Trophoblast cell (in vitro differentiated cells and primary cell): ENCODE data around the gene DAPP1.

Source experiments
- DNase-seq, 2 donors: peaks; one replicate each; pipeline ENCODE4 v3.0.0-alpha.2; 2016
- H2AFZ ChIP-seq: 2 replicates; pipeline ENCODE4 v1.6.1; 2013; ENCODE audit warnings: low read length, moderate library complexity, mild to moderate bottlenecking; ENCODE audit not compliant: insufficient read depth, poor library complexity
- H2AK5ac ChIP-seq: 2 replicates; pipeline ENCODE4 v1.6.1; 2013; ENCODE audit warnings: mild to moderate bottlenecking, low read length
- H2BK120ac ChIP-seq: 2 replicates; pipeline ENCODE4 v1.6.1; 2013; ENCODE audit warnings: low read length, mild to moderate bottlenecking, moderate library complexity; ENCODE audit not compliant: insufficient read depth, poor library complexity
- H2BK12ac ChIP-seq: 2 replicates; pipeline ENCODE4 v1.6.1; 2013; ENCODE audit warnings: mild to moderate bottlenecking, low read length, moderate library complexity
- H2BK5ac ChIP-seq: 2 replicates; pipeline ENCODE4 v1.6.1; 2013; ENCODE audit warnings: low read length, low read depth, moderate library complexity, mild to moderate bottlenecking; ENCODE audit not compliant: poor library complexity
- H3K14ac ChIP-seq: 2 replicates; pipeline ENCODE4 v1.6.1; 2013; ENCODE audit warnings: mild to moderate bottlenecking, low read length
- H3K18ac ChIP-seq: 2 replicates; pipeline ENCODE4 v1.6.1; 2013; ENCODE audit warnings: mild to moderate bottlenecking, low read length
- H3K23ac ChIP-seq: 2 replicates; pipeline ENCODE4 v1.6.1; 2013; ENCODE audit warnings: low read length
- H3K27ac ChIP-seq: 2 replicates; pipeline ENCODE4 v1.5.1; 2013; ENCODE audit warnings: low read depth, mild to moderate bottlenecking, inconsistent platforms, low read length, moderate library complexity
- H3K27me3 ChIP-seq: 2 replicates; pipeline ENCODE4 v1.6.1; 2013; ENCODE audit warnings: inconsistent platforms, mild to moderate bottlenecking, low read length, moderate library complexity; ENCODE audit not compliant: insufficient read depth
- H3K36me3 ChIP-seq, 2 experiments: 1 replicate in 1 of 2; 2 replicates in 1 of 2; pipeline ENCODE4 v1.6.1; 2013; ENCODE audit warnings: low read length in 2 of 2, mild to moderate bottlenecking in 2 of 2, moderate library complexity in 1 of 2; ENCODE audit not compliant: insufficient read depth in 2 of 2, control insufficient read depth in 1 of 2
- H3K4ac ChIP-seq: 2 replicates; pipeline ENCODE4 v1.6.1; 2013; ENCODE audit warnings: low read depth, mild to moderate bottlenecking, low read length, moderate library complexity
- H3K4me1 ChIP-seq, 2 experiments: 1 replicate in 1 of 2; 2 replicates in 1 of 2; pipeline ENCODE4 v1.6.1; 2013; ENCODE audit warnings: low read length in 2 of 2, mild to moderate bottlenecking in 2 of 2, moderate library complexity in 1 of 2; ENCODE audit not compliant: insufficient read depth in 2 of 2, control insufficient read depth in 1 of 2
- H3K4me2 ChIP-seq: 2 replicates; pipeline ENCODE4 v1.6.1; 2013; ENCODE audit warnings: inconsistent platforms, mild to moderate bottlenecking, low read length, moderate library complexity
- H3K4me3 ChIP-seq: 2 replicates; pipeline ENCODE4 v1.5.1; 2013; ENCODE audit warnings: mild to moderate bottlenecking, low read depth, low read length, inconsistent platforms
- H3K79me1 ChIP-seq: one replicate; pipeline ENCODE4 v1.6.1; 2013; ENCODE audit warnings: low read length
- H3K79me2 ChIP-seq: 2 replicates; pipeline ENCODE4 v1.6.1; 2013; ENCODE audit warnings: low read length, mild to moderate bottlenecking; ENCODE audit not compliant: control insufficient read depth, insufficient read depth, poor library complexity
- H3K9ac ChIP-seq: 2 replicates; pipeline ENCODE4 v1.6.1; 2013; ENCODE audit warnings: mild to moderate bottlenecking, low read length
- H3K9me3 ChIP-seq: 2 replicates; pipeline ENCODE4 v1.6.1; 2013; ENCODE audit warnings: low read depth, mild to moderate bottlenecking, control low read depth, inconsistent platforms, low read length; ENCODE audit not compliant: insufficient read depth
- H4K12ac ChIP-seq: 2 replicates; pipeline ENCODE4 v1.6.1; 2013; ENCODE audit warnings: low read depth, mild to moderate bottlenecking, low read length, moderate library complexity
- H4K8ac ChIP-seq: 2 replicates; pipeline ENCODE4 v1.6.1; 2013; ENCODE audit warnings: low read depth, mild to moderate bottlenecking, low read length, moderate library complexity
- H4K91ac ChIP-seq: one replicate; pipeline ENCODE4 v1.6.1; 2013; ENCODE audit warnings: low read depth, mild to moderate bottlenecking, low read length, moderate library complexity
- WGBS: extraction: QIAGEN DNeasy Blood & Tissue Kit; methylation state at CpG from one replicate; pipeline ENCODE4 v1.1.7; 2013; ENCODE audit warnings: missing lambda C conversion rate; ENCODE audit not compliant: insufficient read length, insufficient coverage; ENCODE audit errors: extremely low coverage; 5-methylcytosine and 5-hydroxymethylcytosine counted together

Gene DAPP1

DNA sequence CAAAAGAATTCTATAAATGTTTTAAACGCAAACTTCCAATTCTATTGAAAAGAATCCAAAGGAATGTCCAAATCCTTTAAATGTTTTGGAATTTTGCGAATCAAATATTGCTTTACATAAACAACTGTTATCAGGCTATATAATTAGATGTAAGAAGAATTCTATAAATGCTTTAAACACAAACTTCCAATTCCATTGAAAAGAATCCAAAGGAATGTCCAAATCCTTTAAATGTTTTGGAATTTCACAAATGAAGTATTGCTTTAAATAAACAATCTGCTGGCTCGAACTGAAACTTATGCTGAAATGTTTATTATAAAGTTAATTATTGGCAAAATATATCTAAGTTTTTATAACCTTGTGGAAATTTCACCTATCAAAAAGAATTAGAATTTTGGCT lies 16.1 kb downstream of the DAPP1 start:
- Histone ChIP-seq H2AK5ac (no peak overlapping the region), H4K12ac (no peak overlapping the region), H3K79me1 (peaks cover 2% of the 10 kb centered on the region), H3K9me3 (no peaks in the 10 kb centered on the region), H2BK120ac (no peak overlapping the region), H4K91ac (no peak overlapping the region), H3K36me3 (no peaks in the 10 kb centered on the region), H2BK12ac (no peak overlapping the region), H3K27me3 (no peaks in the 10 kb centered on the region), H3K18ac (no peak overlapping the region), H3K27ac (no peak overlapping the region), H2BK5ac (no peak overlapping the region), H2AFZ (no peak overlapping the region), H3K4me2 (no peak overlapping the region), H3K23ac (no peak overlapping the region), H3K79me2 (no peaks in the 10 kb centered on the region), H3K4me1 (peaks cover 0 to 4% of the 10 kb centered on the region in 2 experiments), H4K8ac (no peak overlapping the region), H3K14ac (no peak overlapping the region), H3K9ac (no peak overlapping the region), H3K4ac (no peak overlapping the region), H3K4me3 (no peak overlapping the region)
- DNase-seq, result no peak
- WGBS, result no CpG with 5 or more reads among the region's 3 CpGs

DNA sequence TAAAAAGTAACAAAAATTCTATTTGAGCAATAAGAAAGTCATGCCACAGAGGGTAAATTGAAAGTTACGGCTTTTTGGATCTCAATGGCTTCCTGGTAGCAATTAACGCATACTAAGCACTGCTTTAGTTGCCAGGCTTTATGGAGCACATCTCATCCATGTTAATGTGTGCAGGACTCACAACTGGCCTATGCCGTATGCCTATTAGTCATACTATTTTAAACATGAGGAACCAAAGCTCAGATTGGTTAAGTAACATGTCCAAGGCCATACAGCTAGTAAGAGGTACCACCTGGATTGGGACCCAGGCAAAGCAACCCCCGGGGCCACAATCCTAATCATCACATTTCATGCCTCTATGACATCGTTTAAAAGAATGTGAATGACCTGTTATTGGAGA lies 17.1 kb downstream of the DAPP1 start:
- H3K18ac ChIP-seq, result no peak overlapping the region
- no peaks in the 10 kb centered on the region for H3K79me2 ChIP-seq
- no peak overlapping the region for H2BK12ac ChIP-seq
- H3K79me1 ChIP-seq, result peaks cover 2% of the 10 kb centered on the region
- H3K9me3 ChIP-seq, result no peaks in the 10 kb centered on the region
- H3K4me3 ChIP-seq, result no peak overlapping the region
- no peak overlapping the region for H2BK5ac ChIP-seq
- no peak overlapping the region for H3K4me2 ChIP-seq
- H4K91ac ChIP-seq, result peak overlapping the region; percentile 47
- H3K14ac ChIP-seq, result no peak overlapping the region
- H3K4ac ChIP-seq, result no peak overlapping the region
- no peak overlapping the region for H2AK5ac ChIP-seq
- H3K27me3 ChIP-seq, result no peaks in the 10 kb centered on the region
- H3K9ac ChIP-seq, result no peak overlapping the region
- H4K12ac ChIP-seq, result no peak overlapping the region
- H3K4me1 ChIP-seq, result peaks cover 0 to 4% of the 10 kb centered on the region in 2 experiments
- H3K36me3 ChIP-seq, result no peaks in the 10 kb centered on the region
- no CpG with 5 or more reads among the region's 5 CpGs for WGBS
- H3K23ac ChIP-seq, result no peak overlapping the region
- DNase-seq, result peak; percentile 33 to 56
- no peak overlapping the region for H4K8ac ChIP-seq
- no peak overlapping the region for H2AFZ ChIP-seq
- H2BK120ac ChIP-seq, result no peak overlapping the region
- H3K27ac ChIP-seq, result no peak overlapping the region

DNA sequence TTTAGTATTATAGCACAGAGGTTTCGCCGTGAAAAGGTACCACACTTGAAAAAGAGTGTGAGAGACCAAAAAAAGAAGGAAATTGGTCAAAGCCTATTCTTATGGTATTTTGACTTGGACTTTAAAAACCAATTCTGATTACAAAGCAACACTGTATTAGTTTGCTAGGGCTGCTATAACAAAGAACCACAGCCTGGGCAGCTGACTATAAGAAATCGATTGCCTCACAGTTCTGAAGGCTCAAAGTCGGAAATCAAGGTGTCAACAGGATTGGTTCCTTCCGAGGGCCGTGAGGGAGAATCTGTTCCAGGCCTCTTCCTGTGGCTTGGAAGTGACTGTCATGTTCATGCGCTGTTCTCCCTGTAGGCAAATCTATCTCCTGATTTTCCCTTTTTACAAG lies 17.9 kb downstream of the DAPP1 start:
- H2AFZ ChIP-seq, result no peak overlapping the region
- no CpG with 5 or more reads among the region's 7 CpGs for WGBS
- no peak overlapping the region for H2BK5ac ChIP-seq

DNA sequence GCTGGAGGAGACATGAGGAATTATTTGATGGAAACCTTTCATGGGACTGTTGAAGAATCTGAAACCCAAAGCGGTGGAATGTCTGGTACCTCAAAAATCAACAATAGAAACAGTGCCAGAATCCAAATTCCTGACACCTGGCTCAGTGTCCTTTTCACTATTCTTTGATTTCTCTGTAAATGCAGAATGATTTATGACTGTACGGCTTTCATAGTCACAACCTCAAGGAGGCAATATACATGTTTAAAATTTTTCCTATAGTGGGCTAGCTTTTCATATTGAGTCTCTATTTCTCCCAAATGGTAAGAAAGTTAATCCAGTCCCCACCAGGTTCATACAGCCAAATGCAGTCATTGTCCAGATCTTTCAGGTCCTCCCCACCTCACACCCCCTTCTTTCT lies 19.3 kb downstream of the DAPP1 start:
- H3K4me2 ChIP-seq, result no peak overlapping the region
- H3K9me3 ChIP-seq, result no peaks in the 10 kb centered on the region
- no peaks in the 10 kb centered on the region for H3K36me3 ChIP-seq
- H3K4me1 ChIP-seq, result peaks cover 0 to 6% of the 10 kb centered on the region in 2 experiments
- no peak overlapping the region for H2AK5ac ChIP-seq
- H3K23ac ChIP-seq, result no peak overlapping the region
- DNase-seq, result no peak
- WGBS, result no CpG with 5 or more reads among the region's 2 CpGs
- H4K91ac ChIP-seq, result peak overlapping the region; percentile 14
- H3K4ac ChIP-seq, result no peak overlapping the region
- peaks cover 2% of the 10 kb centered on the region for H3K79me1 ChIP-seq
- H3K27me3 ChIP-seq, result no peaks in the 10 kb centered on the region
- H2BK5ac ChIP-seq, result no peak overlapping the region
- no peak overlapping the region for H4K8ac ChIP-seq
- H2BK120ac ChIP-seq, result peak overlapping the region; percentile 43
- no peak overlapping the region for H2AFZ ChIP-seq
- H3K9ac ChIP-seq, result no peak overlapping the region
- H3K18ac ChIP-seq, result no peak overlapping the region
- H3K27ac ChIP-seq, result no peak overlapping the region
- no peak overlapping the region for H3K4me3 ChIP-seq
- H2BK12ac ChIP-seq, result peak overlapping the region; percentile 64
- H4K12ac ChIP-seq, result no peak overlapping the region
- no peaks in the 10 kb centered on the region for H3K79me2 ChIP-seq
- H3K14ac ChIP-seq, result peak overlapping the region; percentile 44

More for the DNA sequence above, 17.9 kb downstream of the DAPP1 start:
- H3K23ac ChIP-seq, result no peak overlapping the region
- H4K12ac ChIP-seq, result no peak overlapping the region
- H3K79me1 ChIP-seq, result peaks cover 2% of the 10 kb centered on the region
- no peaks in the 10 kb centered on the region for H3K79me2 ChIP-seq
- no peak overlapping the region for H3K4me2 ChIP-seq
- H4K8ac ChIP-seq, result no peak overlapping the region
- no peak overlapping the region for H3K4me3 ChIP-seq
- no peak overlapping the region for H3K9ac ChIP-seq
- H3K14ac ChIP-seq, result no peak overlapping the region
- no peak overlapping the region for H3K4ac ChIP-seq
- H2BK12ac ChIP-seq, result no peak overlapping the region
- H2BK120ac ChIP-seq, result no peak overlapping the region
- H3K9me3 ChIP-seq, result no peaks in the 10 kb centered on the region
- H3K27ac ChIP-seq, result no peak overlapping the region
- H4K91ac ChIP-seq, result peak overlapping the region; percentile 54
- DNase-seq, result no peak
- no peak overlapping the region for H2AK5ac ChIP-seq
- no peaks in the 10 kb centered on the region for H3K36me3 ChIP-seq
- no peaks in the 10 kb centered on the region for H3K27me3 ChIP-seq
- no peak overlapping the region for H3K18ac ChIP-seq
- peaks cover 0 to 6% of the 10 kb centered on the region in 2 experiments for H3K4me1 ChIP-seq
